ENCODE results near the gene PAXIP1.

GRCh38 chr7:154898973-154899855, 103.7 kb downstream of the PAXIP1 start:
- TF ChIP-seq CTCF (IDR thresholded peaks at IDR 0.05) (no peak), ZFX (IDR thresholded peaks at IDR 0.05; ENCODE audit: borderline replicate concordance) (no peak)
